ENCODE measurements around the gene EFNA5.

DNA sequence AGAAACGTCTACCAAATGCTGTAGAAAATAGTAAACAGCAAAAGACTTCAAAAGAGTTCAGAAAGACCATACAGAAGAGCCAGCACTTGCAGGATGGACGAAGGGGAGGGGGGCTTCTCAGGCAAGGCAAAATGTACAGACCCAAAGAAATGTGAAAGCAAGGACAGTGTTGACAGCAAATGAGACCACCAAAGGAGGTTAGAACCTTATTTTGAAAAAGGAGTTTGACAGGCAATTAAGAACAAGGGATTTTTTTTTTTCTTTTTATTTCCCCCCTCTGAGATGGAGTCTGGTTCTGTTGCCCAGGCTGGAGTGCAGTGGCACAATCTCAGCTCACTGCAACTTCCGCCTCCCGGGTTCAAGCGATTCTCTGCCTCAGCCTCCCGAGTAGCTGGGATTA lies 223.2 kb downstream of the EFNA5 start:
- TF ChIP-seq, protein P1, sequence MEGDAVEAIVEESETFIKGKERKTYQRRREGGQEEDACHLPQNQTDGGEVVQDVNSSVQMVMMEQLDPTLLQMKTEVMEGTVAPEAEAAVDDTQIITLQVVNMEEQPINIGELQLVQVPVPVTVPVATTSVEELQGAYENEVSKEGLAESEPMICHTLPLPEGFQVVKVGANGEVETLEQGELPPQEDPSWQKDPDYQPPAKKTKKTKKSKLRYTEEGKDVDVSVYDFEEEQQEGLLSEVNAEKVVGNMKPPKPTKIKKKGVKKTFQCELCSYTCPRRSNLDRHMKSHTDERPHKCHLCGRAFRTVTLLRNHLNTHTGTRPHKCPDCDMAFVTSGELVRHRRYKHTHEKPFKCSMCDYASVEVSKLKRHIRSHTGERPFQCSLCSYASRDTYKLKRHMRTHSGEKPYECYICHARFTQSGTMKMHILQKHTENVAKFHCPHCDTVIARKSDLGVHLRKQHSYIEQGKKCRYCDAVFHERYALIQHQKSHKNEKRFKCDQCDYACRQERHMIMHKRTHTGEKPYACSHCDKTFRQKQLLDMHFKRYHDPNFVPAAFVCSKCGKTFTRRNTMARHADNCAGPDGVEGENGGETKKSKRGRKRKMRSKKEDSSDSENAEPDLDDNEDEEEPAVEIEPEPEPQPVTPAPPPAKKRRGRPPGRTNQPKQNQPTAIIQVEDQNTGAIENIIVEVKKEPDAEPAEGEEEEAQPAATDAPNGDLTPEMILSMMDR (IDR thresholded peaks at IDR 0.05 in 2 of 3, conservative IDR thresholded peaks at IDR 0.05 in 1 of 3; ENCODE audit: borderline replicate concordance in 1 of 3, insufficient read depth in 1 of 3, low read depth in 2 of 3, low read length in 2 of 3) = no peak
- TF ChIP-seq, protein P2, sequence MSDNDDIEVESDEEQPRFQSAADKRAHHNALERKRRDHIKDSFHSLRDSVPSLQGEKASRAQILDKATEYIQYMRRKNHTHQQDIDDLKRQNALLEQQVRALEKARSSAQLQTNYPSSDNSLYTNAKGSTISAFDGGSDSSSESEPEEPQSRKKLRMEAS (IDR thresholded peaks at IDR 0.05) = no peak
- TF ChIP-seq EZH2 (IDR thresholded peaks at IDR 0.05) (no peak), SIN3A (IDR thresholded peaks at IDR 0.05; ENCODE audit: low read depth) (no peak), POLR2A (IDR thresholded peaks at IDR 0.05; ENCODE audit: borderline replicate concordance, extremely low read depth, insufficient read depth, insufficient read length) (no peak), POLR2AphosphoS5 (IDR thresholded peaks at IDR 0.05; ENCODE audit: low read depth, low read length) (no peak), SP1 (IDR thresholded peaks at IDR 0.05; ENCODE audit: low read depth) (no peak), EZH2phosphoT487 (IDR thresholded peaks at IDR 0.05; ENCODE audit: borderline replicate concordance) (no peak), EGR1 (IDR thresholded peaks at IDR 0.05; ENCODE audit: low read depth) (no peak), JUND (IDR thresholded peaks at IDR 0.05) (no peak)
- TF ChIP-seq, protein P3, sequence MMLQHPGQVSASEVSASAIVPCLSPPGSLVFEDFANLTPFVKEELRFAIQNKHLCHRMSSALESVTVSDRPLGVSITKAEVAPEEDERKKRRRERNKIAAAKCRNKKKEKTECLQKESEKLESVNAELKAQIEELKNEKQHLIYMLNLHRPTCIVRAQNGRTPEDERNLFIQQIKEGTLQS (IDR thresholded peaks at IDR 0.05) = no peak
- TF ChIP-seq, protein P4, sequence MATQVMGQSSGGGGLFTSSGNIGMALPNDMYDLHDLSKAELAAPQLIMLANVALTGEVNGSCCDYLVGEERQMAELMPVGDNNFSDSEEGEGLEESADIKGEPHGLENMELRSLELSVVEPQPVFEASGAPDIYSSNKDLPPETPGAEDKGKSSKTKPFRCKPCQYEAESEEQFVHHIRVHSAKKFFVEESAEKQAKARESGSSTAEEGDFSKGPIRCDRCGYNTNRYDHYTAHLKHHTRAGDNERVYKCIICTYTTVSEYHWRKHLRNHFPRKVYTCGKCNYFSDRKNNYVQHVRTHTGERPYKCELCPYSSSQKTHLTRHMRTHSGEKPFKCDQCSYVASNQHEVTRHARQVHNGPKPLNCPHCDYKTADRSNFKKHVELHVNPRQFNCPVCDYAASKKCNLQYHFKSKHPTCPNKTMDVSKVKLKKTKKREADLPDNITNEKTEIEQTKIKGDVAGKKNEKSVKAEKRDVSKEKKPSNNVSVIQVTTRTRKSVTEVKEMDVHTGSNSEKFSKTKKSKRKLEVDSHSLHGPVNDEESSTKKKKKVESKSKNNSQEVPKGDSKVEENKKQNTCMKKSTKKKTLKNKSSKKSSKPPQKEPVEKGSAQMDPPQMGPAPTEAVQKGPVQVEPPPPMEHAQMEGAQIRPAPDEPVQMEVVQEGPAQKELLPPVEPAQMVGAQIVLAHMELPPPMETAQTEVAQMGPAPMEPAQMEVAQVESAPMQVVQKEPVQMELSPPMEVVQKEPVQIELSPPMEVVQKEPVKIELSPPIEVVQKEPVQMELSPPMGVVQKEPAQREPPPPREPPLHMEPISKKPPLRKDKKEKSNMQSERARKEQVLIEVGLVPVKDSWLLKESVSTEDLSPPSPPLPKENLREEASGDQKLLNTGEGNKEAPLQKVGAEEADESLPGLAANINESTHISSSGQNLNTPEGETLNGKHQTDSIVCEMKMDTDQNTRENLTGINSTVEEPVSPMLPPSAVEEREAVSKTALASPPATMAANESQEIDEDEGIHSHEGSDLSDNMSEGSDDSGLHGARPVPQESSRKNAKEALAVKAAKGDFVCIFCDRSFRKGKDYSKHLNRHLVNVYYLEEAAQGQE (IDR thresholded peaks at IDR 0.05; ENCODE audit: low read depth) = no peak
- TF ChIP-seq, protein P5, sequence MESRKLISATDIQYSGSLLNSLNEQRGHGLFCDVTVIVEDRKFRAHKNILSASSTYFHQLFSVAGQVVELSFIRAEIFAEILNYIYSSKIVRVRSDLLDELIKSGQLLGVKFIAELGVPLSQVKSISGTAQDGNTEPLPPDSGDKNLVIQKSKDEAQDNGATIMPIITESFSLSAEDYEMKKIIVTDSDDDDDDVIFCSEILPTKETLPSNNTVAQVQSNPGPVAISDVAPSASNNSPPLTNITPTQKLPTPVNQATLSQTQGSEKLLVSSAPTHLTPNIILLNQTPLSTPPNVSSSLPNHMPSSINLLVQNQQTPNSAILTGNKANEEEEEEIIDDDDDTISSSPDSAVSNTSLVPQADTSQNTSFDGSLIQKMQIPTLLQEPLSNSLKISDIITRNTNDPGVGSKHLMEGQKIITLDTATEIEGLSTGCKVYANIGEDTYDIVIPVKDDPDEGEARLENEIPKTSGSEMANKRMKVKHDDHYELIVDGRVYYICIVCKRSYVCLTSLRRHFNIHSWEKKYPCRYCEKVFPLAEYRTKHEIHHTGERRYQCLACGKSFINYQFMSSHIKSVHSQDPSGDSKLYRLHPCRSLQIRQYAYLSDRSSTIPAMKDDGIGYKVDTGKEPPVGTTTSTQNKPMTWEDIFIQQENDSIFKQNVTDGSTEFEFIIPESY (IDR thresholded peaks at IDR 0.05; ENCODE audit: extremely low read depth, insufficient replicate concordance, low read length) = no peak
